GM18507 (cell line): Measurements from ENCODE around the gene LDLRAP1.

Source experiments
- DNase-seq: peaks from one replicate; pipeline ENCODE4 v3.0.0; 2011; ENCODE audit warnings: low read depth; ENCODE audit not compliant: insufficient read length; ENCODE audit errors: extremely low spot score
- FAIRE-seq: peaks from 2 replicates; lab custom pipeline; 2011; peaks lifted over from hg19 to GRCh38; lab: Jason Lieb, UNC

LDLRAP1 gene

DNA sequence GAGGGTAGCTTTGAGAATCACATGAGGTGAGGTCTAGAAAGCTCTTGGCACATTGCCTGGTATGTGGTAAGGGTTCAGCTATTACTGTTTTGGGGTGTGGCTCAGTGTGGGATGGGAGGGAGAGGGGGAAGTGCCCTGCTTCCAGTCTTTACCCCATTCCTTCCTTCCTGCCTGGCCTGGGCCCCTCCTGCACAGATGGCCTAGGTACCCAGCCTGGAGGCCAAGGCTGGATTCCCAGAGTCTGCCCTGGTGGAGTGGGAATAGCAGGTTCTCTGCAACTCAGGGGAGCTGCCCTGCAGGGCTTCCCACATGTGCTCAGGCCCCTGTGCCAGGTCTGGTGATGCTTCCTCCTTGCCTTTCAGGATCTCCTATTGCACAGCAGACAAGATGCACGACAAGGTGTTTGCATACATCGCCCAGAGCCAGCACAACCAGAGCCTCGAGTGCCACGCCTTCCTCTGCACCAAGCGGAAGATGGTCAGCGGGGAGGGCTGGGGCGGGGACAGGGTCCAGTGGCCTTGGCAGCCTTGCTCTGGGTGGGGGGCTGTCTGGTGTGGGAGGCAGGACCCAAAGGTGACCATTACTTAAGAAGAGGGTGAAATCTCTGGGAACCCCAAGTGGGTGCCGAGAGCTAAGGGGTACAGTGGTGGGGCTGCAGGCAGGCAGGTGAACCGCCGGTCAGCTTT, 13.5 kb downstream of the LDLRAP1 start:
- FAIRE-seq: no peak
- no peak for DNase-seq

DNA sequence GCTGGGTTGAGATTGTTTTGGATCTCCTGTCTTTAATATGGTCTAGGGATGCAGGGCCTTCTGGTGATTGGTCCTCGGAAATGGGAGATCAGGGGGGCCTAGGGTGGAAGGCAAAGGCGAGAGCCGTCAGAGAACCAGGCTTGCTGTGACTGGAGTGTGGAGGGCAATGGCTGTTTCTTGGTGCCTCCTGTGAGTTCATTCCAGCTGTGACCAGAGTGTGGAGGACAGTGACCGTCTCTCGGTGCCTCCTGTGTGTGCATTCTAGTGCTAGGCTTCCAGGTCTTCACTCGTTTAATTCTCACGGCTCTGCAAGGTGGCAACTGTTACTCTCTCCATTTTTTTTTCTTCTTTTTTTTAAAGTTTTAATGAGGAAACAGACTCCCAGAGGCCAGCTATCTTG, 14.1 kb downstream of the LDLRAP1 start:
- FAIRE-seq: no peak

DNA sequence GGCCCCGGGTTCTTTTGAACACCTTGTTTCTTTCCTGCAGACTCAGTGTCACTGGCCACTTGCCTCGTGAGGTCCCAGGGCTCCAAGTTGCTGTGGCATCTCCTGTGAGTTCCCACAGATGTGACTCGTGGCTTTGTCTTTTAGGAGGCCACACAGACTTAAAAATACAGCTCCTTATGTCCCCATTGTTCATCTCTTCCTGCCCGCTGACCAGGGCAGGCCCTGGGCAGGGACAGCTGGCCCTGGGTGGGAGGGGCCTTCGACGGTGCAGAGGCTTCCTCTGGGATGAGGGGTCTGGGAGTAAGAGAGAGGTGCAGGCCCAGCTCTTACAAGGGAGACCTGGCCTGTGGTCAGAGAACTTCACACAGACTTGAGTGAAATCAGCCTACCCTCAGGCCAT, 15.6 kb downstream of the LDLRAP1 start:
- FAIRE-seq: no peak
- no peak for DNase-seq

More for the DNA sequence above, 14.1 kb downstream of the LDLRAP1 start:
- no peak for DNase-seq

DNA sequence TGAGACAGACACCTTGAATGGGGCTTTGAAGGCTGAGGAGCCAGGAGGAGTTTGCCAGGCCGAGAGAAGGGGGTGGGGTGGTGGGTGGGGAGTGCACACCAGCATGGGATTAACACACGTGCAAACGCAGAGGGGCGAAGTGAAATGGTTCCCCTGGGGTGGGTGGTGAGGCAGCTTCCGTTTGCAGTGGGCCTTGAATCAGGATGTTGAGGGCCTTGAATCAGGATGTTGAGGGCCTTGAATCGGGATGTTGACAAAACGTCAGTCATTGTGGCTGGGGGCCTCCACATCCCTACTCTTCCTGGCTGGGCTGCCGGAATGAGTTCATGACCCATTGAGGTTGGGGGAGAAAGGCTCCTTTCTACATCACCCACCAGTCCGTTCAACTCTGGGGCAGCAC, 16.6 kb downstream of the LDLRAP1 start:
- DNase-seq (no peak), FAIRE-seq (no peak)

DNA sequence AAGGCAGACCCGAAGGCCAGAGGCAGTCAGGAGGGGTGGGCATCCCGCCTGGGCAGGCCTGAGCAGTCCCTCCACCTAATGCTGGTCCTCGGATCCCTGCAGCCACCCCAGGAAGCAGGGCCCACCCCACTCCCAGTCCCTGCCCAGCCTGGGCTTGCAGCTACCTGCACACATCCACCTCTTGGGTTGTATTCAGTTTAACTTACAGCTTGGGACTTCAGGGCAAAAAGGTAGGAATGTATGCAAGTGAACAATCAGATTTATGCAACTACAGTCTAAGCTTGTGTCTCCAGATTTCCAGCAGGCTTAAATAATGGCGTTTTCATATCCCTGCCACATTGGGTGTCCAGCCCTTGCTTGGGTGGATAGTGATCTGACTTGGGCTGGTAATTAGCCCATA, 17.4 kb downstream of the LDLRAP1 start:
- FAIRE-seq (no peak), DNase-seq (no peak)

DNA sequence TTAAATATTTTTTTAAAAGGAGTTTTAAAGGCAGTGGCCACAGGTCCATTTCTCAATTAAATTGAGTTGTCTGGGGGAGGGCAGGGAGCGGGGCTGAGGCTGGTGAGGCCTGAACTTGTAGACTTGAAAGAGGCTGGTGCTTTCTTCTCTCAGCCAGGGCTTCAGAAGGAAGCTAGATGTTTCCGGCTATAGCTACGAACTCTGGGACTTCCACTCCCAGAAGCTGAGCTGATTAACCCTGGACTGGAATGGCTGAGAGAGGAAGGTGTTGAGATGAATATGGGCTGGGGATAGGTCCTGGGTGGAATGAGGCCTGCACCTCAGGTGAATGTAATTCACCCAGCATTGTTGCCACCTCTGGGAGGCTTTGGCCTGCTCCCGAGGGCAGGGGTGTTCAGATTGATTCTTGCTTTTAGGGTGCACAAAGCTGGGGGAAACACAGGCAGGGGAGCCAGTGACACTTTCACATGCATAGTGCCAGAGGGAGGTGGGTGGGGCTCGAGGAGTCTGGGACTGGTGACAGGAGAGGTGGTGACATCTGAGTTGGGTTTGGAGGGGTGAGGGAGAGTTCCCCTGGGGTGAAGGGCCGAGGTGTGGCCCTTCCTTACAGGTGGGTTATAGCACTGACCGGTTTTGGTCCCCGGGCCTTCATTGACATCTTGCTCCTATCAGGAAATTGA, 18.2 kb downstream of the LDLRAP1 start:
- FAIRE-seq (no peak), DNase-seq (no peak)

DNA sequence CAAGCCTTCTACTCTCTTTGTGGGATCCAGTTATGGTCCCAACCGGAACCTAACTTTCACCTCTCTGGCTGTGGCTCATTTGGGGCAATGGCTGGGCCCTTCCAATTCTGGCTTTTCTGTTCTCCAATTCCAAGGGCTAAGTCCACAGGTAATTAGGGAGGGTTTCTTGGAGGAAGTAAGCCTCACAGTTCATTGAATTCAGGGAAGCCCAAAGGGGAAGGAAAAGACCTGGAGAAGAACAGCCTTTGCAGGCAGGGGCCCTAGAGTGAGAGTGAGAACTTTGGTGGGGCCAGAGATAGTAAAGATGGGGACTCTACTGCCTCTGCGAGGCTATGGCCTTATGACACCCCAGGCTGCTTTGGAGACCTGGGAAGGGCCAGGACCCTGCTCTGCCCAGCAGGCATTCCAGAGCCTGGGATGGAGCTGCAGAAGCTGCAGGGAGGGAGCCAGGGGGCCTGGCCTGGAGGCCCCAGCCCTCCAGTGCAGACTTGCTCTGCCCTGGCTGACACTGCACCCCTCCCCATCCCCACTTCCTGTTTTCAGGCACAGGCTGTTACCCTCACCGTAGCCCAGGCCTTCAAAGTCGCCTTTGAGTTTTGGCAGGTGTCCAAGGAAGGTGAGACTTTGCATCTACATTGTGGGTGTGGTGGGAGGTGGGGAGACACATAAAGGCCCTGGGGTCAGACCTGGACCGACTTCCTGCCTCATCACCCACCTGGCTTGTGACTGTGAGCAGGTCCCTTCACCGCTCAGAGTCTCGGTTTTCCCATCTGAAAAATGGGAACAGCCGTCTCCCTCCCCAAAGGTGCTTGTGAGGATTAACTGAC, 18.9 kb downstream of the LDLRAP1 start:
- FAIRE-seq: peak; percentile 90

DNA sequence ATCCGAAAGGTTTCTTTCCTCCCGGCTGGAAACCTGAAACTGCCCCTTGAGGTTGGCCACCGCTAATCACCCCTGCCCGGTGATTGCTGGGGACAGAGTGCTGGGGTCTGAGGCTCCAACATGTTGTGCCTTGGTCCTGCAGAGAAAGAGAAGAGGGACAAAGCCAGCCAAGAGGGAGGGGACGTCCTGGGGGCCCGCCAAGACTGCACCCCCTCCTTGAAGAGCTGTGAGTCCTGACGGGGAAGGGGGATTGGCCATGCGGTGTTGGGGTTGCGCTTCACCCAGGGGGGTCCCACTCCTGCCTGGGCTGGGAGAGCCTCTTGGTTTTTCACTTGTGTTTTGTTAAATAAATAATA, 19.5 kb downstream of the LDLRAP1 start:
- DNase-seq (no peak), FAIRE-seq (no peak)

More for the DNA sequence above, 18.9 kb downstream of the LDLRAP1 start:
- DNase-seq: peak; percentile 81

DNA sequence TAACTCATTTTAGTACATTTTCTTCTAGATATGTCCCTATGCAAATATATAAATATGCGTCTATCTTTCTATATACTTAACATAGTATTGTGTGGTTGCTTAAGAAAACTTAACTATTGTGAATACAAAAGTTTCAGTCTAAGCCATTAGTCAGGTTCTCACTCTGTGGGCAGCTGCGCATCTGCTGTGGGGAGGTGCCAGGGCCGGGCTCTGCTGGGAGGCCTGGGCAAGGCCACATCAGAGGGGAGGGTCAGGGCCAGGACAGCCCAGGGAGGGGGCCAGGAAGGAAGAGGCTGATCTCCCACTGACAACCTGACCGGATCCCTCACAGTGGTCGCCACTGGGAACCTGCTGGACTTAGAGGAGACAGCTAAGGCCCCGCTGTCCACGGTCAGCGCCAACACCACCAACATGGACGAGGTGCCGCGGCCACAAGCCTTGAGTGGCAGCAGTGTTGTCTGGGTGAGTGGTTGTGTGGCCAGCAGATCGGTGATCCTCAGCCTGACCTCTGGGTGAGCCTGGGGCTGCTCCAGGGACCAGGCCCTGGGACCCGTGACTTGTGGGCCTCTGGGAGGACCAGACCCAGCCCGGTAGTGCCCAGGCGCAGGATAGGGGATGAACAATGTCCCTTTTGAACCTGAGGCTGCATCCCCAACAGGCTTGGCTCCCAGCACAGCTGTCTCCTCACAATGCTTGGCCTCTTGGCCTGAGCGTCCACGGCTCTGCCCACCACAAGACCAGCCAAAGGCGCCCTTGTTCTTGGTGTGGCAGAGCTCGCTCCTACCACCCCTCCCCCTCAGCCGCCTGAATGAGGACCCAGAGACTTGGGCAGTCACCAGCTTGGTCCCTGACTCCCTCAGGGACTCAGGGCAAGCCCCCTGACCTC, 20.2 kb downstream of the LDLRAP1 start:
- FAIRE-seq: no peak
- DNase-seq: no peak

DNA sequence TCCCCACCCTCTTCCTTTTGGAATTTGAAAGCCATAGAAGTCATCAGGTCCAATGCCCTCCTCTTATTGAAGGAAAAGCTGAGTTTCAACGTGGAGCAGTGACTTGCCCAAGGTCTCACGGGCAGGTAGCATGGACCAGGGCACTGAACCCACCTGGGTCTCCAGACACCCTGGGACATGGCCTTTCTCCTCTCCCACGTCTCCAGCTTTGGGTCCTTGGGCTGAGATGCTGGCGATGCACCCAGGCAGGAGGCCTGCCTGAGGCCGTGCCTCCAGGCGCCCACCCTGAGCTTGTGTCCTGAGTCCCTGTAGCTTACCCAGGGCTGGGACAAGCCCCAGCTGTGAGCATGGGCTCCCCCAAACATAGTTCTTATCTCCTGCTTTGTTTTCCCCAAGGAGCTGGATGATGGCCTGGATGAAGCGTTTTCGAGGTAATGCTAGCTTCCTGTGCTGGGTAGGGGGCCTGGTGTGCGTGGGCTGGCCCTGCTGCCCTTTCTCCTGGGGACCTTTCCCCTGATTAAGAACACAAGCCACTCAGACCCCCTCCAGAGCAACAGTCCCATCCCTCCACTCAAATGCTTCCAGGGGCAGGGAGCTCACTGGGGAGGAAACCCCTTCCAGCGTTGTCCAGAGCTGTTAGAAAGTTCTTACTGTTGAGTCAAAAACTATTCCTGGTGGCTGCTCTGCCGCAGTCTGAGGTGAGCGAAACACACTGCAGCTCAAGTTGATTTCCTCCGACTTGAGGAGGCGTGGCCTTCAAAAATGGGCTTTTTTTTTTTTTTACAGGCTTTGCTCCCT, 21.6 kb downstream of the LDLRAP1 start:
- DNase-seq (no peak), FAIRE-seq (no peak)

DNA sequence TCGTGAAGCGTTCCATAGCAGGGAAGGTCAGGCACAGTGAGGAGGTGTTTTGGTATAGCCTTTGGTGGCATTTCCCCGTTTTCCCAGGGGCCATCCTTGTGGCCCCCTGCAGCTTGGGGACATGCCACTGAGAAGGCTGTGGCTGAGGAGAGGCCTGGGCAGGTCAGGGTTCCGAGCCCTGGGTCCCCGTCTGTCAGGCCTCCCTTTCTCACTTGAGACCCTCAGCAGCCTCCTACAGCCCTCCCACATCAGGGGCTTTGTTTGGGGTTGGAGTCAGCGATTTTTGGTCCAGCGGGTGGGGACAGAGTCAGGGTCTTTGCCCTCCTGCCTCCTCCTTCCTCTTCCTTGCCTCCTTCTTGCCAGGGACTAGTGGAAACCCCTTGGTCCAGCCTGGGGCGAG, 22.2 kb downstream of the LDLRAP1 start:
- no peak for FAIRE-seq
- no peak for DNase-seq

DNA sequence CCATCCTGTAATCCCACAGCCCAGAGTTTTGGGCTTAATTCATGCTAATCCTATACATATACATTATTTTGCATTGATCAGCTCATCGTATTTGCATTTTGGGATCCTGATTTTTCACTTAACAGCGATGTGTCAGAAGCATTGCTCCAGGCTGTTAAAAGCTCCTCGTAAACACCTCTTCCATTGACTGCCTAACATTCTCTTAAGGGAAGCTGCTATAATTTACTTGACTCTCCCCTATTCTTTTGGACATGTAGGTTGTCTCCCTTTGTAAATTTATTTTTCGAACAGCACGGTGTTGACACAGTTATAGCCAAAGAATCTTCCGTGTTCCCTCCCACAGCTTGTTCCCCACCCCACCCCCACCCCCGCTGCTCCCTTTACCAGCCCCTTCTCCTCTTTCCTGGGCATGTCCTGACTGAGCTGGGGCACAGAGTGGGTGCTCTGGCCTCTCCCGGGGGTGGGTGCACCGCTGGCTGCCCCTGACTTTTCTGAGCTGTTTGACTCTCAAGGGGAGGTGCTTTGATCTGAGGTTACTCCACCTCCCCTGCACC, 22.8 kb downstream of the LDLRAP1 start:
- FAIRE-seq (no peak), DNase-seq (no peak)

DNA sequence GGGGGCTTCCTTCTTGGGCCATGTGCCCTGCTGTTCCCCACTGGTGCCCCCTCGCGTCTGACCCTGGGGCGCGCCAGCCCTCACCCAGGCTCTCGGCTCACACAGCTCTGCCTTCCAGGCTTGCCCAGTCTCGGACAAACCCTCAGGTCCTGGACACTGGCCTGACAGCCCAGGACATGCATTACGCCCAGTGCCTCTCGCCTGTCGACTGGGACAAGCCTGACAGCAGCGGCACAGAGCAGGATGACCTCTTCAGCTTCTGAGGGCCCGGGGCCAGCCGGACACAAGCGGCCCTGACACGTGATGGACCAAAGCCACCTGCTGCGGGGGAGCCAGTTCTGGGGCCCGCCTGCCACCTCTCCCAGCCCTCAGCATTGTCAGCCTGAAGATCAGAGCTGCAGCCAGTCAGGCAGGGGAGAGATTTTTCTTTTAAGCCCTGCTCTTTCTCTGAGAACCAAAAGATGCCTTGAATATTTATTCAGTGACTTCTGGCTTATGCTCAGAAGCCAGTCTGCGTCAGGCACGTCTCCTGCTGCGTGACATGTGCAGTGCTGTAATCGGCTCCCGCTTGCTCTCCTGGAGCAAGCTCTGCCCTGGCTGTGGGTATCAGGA, 23.4 kb downstream of the LDLRAP1 start:
- DNase-seq (no peak), FAIRE-seq (no peak)

DNA sequence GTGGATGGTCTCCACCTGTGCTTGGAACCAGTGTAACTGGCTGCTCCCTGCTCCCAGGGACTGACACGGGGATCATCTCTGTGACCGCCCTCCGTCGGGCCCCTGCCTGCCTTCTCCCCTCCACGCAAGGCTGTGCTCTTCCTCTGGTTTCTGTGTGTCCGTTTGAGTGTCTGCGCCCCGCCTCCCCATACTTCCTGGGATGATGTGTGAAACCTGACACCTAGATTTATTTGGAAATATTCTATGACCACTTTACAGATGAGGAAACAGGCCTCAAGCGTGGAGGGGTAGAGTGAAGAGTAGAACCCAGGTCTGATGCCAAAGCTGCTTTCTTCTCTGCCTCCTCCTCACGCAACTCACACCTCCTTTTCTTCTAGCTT, 24.3 kb downstream of the LDLRAP1 start:
- DNase-seq (no peak), FAIRE-seq (no peak)

DNA sequence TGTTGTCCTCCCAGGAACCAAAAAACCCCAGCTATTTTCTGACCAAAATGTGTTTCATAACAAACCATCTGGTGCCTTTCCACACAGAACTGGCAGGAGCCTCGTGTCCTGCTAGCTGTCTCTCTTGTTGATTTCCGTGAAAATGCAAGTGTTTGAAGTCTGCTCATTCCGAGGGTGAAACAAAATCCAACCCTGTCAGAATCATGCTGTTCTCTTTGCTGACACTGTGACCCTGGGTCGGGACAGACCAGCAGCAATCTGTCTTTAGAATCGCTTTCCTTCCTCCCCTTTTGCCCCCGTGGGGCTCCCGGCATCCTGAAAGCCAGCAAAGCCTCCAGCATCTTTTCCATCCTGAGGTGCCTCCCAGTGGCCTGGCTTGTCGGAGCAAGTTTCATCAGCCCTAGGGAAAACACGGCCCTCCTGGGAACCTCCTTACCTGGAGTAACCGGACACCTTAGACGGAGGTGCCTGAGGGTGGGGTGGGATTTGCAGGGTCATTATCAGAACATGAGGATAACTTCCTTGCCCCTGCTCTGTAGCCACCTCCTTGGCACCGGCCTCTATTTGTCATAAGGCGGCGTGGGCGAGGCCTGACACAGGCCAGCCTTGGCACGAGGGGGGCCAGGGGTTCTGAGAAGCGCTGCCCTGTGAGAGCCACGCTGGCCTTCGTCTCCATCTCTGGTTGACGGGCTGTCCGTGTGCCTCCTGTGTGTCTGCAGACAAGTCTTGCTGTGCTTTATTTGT, 24.9 kb downstream of the LDLRAP1 start:
- DNase-seq: no peak
- FAIRE-seq: no peak

DNA sequence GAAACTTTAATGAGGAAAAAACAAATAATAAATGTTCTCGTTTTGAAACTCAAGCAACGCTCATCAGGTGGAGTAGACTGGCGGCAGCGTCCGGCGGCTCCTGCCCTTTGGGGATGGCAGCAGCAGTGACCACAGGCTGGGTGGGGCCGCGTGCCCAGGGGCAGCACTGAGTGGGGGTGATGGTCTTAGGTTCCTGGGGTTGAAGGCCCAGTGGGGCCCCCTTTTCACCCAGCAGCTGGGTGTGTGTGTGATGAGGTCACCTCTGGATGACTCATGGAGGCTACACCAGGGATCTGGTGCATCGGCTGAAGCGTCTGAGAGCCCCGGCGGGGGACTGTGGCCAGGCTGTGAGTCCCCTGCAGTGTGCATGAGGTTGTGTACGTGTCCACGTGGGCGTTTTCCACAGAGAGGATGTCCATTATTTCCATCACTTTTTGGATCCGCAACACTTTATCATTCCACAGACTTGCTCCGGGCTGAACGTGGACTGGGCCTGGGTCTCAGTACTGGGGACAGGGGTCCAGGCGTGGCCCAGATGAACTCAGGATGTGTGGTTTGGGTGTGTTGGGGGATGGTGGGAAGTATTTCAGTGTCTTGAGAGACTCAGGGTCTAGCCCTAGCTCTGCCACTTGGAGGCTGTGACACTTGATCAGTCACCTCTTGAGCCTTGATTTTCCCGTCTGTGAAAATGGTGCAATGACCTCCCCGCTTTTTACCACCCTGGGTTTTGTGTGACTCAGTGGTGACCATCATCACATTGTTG, 25.6 kb downstream of the LDLRAP1 start:
- no peak for FAIRE-seq
- DNase-seq: no peak
